ENCODE results near the gene CCDC85B.

DNA sequence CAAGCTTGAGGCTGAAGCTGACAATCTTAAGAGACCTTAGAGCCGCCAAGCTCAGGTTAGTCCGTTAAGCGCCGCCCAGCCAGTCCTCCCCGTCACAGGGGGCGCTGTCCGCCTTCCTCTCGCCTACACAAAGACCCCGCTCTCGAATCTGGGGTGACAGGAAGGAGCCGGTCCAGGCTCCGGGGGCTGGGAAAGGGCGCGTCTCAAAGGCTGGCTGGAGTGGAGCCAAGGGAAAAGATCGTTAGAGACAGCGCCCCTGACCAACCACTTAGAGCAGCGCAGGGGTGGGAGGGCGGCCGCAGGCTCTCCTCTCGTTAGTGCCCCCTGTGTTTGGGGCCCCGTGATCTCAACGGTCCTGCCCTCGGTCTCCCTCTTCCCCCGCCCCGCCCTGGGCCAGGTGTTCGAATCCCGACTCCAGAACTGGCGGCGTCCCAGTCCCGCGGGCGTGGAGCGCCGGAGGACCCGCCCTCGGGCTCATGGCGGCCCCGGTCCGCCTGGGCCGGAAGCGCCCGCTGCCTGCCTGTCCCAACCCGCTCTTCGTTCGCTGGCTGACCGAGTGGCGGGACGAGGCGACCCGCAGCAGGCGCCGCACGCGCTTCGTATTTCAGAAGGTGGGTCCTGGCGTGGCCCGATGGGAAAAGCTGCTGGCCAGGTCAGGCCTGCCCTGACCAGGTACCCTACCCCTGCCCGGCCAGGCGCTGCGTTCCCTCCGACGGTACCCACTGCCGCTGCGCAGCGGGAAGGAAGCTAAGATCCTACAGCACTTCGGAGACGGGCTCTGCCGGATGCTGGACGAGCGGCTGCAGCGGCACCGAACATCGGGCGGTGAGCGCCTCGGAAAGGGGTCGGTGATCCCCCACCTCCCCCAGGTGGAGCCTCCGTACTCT, 30.0 kb upstream of the CCDC85B start, which contains the start of gene MUS81:
- TF ChIP-seq CTCF (IDR thresholded peaks at IDR 0.05) (peak; percentile 78), SP1 (CRISPR knock-in tag; conservative IDR thresholded peaks at IDR 0.05) (peak; percentile 79), MYBL2 (CRISPR knock-in tag; IDR thresholded peaks at IDR 0.05) (no peak), ZNF512 (CRISPR knock-in tag; IDR thresholded peaks at IDR 0.05; ENCODE audit: borderline replicate concordance) (no peak), JUN (CRISPR knock-in tag; IDR thresholded peaks at IDR 0.05) (no peak), NR2C2 (CRISPR knock-in tag; IDR thresholded peaks at IDR 0.05) (no peak; the same call in 1 of the 2 replicates), FOXK1 (CRISPR knock-in tag; IDR thresholded peaks at IDR 0.05) (peak; percentile 77), SMAD4 (CRISPR knock-in tag; IDR thresholded peaks at IDR 0.05) (no peak), CBFB (CRISPR knock-in tag; IDR thresholded peaks at IDR 0.05; ENCODE audit: low read depth) (0 out of 2 replicates have a peak, but pooled peaks have one; percentile 81), ZNF219 (CRISPR knock-in tag; IDR thresholded peaks at IDR 0.05; ENCODE audit: borderline replicate concordance) (no peak), SMAD3 (CRISPR knock-in tag; IDR thresholded peaks at IDR 0.05; ENCODE audit: borderline replicate concordance) (no peak), CREM (CRISPR knock-in tag; IDR thresholded peaks at IDR 0.05) (peak; percentile 28; the same call in 1 of the 2 replicates)
- TF ChIP-seq, protein P1, sequence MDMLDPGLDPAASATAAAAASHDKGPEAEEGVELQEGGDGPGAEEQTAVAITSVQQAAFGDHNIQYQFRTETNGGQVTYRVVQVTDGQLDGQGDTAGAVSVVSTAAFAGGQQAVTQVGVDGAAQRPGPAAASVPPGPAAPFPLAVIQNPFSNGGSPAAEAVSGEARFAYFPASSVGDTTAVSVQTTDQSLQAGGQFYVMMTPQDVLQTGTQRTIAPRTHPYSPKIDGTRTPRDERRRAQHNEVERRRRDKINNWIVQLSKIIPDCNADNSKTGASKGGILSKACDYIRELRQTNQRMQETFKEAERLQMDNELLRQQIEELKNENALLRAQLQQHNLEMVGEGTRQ (CRISPR knock-in tag; IDR thresholded peaks at IDR 0.05): no peak
- TF ChIP-seq, protein P2, sequence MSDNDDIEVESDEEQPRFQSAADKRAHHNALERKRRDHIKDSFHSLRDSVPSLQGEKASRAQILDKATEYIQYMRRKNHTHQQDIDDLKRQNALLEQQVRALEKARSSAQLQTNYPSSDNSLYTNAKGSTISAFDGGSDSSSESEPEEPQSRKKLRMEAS (CRISPR knock-in tag; IDR thresholded peaks at IDR 0.05): peak; percentile 60; the same call in 1 of the 2 replicates
